ENCODE results near the gene FNDC3B.
"Not testable (repeated sequence)": the region's sequence is repeated elsewhere in the genome, so short reads cannot be mapped to it uniquely, and the experiment has no call there.

FNDC3B gene

DNA sequence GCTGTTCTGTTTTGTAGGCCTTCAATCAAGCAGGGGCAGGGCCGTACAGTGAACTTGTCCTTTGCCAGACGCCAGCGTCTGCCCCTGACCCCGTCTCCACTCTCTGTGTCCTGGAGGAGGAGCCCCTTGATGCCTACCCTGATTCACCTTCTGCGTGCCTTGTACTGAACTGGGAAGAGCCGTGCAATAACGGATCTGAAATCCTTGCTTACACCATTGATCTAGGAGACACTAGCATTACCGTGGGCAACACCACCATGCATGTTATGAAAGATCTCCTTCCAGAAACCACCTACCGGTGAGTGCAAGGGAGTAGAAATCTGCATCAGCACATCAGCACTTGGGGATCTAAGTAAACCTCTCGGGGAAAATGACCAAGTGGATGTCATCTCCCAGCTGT is 313.4 kb downstream of the FNDC3B start:
- DNase-seq: no peak

GRCh38 chr3:172354931-172355499 is 315.6 kb downstream of the FNDC3B start:
- no peak for DNase-seq

GRCh38 chr3:172355836-172356235 is 316.5 kb downstream of the FNDC3B start:
- no peak for DNase-seq

DNA sequence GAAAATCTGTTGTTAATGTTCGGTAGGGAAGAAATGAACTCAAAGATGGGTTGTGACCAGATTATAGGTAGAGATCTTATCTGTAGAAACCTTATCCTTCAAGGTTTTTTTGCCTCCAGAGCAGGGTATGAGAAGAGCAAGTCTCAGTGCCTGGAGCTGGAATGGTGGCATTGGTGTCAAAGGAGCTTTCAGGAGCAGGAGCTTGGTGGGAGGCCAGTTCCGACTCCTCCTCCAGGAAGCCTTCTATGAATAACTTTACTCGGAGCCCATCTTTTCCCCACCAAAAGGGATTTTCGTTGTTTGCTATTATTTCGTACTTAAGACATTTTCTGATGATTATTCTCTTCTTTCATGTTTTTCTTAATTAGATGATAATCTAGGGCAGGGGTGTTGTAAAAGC is 317.0 kb downstream of the FNDC3B start:
- DNase-seq: no peak

DNA sequence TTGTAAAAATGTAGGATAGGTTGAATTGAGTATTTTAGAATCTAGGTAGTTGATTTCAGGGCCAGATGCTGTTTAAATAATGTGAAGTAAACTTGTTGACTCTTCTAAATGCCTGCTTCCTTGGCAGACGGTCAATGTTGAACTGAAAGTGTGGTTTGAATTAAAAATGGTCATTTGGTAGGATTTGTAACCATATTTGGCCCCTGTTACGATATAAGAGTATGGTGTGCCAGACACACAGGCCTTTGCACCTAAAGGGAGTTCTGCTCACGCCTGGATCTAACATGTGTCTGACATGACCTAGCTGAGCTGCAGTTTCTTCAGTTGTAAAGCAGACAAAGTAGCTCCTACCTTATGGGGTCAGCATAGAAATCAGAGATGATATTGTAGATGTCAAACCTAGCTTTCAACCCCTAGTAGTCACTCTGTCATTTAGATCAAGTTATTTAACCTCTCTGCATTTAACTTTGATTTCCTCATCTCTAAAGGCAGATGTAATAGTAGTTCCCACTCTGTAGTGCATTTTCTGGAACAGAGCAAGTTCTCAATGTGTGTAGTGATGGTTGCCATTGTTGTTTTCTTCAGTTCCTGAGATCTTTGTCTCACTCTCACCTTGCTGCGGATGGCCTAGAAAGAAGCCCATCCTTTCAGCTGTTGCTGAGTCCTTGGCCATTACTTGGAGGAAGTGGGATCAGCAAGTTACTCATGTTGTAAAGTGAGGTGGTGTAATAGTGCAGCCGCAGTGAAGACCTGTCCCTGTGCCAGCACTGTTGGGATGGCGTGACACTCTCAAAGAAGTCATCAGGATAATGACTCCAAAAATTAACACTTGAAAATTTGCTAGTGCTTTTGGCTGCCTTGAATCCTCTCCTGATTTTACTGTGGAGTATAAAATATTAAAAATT is 318.7 kb downstream of the FNDC3B start:
- peak; percentile 55 for DNase-seq

GRCh38 chr3:172359231-172359630 is 319.9 kb downstream of the FNDC3B start:
- no peak for DNase-seq

DNA sequence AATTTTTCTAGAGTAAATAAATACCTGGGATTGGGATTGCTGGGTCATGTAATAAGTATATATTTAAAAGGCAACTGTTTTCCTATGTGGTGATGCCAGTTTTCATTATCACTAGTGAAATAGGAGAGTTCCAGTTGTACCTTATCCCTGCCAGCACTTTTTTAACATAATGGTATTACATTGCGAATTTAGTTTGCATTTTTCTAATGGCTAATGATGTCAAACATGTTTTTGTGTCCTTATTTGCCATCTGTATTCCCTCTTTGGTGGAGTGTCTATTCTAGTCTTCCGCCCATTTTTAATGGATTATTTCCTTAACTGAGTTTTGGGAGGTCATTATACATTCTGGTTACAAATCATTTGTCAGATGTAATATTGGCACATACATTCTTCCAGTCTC is 320.6 kb downstream of the FNDC3B start:
- DNase-seq: no peak

DNA sequence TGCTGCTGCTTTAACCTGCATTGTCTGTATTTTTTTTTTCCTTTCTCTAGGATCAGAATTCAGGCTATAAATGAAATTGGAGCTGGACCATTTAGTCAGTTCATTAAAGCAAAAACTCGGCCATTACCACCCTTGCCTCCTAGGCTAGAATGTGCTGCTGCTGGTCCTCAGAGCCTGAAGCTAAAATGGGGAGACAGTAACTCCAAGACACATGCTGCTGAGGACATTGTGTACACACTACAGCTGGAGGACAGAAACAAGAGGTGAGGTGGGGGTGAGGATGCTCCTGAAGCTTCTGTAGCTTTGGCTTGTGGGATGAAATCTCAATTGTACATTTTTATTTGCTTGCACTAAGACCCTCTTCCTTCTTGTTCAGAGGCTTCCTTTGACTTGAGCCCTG is 323.2 kb downstream of the FNDC3B start:
- no peak for DNase-seq

- DNase-seq: no peak
These were observed 325.1 kb downstream of the FNDC3B start for GRCh38 chr3:172364374-172365027.

- DNase-seq: no peak
These were observed 325.7 kb downstream of the FNDC3B start for GRCh38 chr3:172365028-172365567.

DNA sequence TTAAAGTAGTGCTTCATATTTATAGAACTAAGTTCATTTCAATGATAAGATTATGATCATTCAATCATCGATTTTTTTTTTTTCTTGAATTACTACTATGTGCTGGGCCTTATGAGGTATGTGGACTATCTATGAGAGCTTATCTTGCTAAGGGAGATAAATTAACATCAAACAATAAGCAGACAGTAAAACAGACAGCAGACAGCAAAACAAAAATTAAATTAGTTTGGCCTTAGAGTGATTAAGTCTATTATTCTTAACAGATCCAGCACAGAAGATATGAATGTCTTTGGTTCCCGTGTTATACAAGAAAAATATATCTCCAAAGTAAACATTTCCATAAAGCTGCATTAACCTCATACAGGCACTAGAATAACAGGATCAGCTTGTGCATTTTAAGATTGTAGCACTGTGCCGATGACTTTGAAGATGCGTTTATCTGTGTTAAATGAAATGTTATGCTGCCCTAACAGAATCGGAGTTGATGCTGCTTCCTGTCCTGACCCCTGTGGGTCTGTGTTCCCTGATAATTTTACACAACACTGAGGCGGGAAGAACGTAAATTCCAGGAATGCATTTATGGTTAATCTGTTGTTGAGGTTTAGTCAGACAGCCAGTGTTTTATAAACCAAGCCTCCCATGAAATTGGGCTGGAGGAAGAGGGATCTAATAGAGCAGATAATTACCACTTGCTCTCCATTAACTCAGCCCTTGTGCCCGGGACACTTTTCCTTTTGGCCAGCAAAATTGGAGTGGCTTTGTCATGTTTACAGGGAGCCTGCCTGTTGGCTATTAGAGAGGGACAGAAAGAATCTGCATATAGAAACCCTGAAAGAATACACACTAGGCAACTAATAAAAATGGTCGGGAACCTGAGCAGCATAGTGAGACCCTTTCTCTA is 328.1 kb downstream of the FNDC3B start:
- no peak for DNase-seq

DNA sequence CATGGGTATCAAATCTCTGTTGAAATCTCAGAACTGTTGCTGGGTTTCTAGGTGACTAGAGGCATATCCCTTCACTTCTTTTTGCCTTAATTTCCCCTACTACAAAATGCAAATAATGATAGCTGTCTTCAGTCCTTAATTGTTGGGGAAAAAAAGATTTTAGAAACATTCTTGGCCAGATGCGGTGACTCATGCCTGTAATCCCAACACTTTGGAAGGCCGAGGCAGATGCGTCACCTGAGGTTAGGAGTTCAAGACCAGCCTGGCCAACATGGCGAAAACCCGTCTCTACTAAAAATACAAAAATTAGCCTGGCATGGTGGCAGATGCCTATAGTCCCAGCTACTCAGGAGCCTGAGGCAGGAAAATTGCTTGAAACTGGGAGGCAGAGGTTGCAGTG is 329.2 kb downstream of the FNDC3B start:
- DNase-seq: not testable (repeated sequence)

DNA sequence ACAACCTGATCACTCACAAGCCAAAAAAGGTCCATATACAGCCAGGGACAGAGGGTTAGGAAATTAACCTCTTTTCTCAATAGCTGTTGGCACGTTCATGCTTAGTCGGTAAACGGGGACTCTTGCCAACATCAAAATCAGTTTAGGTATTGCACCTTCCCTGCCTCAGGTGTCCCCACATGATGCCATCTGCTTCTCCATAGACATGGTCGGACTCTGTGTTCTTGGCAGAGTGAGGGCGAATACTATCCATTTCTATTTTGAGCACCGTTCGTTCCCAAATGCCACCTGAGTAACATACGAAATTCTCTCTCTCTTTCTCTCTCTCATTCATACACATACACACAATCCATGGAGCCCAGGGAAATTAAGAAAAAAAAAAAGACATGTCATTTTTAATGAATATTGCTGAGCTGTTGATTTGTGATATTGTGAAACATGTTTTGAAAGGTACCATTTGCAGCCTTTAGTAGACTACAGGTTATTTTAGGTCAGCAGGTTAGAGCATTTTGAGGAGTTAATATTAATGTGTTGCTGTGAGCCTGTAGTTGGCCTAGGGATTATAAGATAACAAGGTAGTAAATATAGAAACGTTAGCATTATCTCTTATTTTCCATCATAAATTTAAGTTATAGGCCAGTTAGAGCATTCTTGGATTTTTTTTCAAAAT is 330.3 kb downstream of the FNDC3B start:
- DNase-seq: no peak

DNA sequence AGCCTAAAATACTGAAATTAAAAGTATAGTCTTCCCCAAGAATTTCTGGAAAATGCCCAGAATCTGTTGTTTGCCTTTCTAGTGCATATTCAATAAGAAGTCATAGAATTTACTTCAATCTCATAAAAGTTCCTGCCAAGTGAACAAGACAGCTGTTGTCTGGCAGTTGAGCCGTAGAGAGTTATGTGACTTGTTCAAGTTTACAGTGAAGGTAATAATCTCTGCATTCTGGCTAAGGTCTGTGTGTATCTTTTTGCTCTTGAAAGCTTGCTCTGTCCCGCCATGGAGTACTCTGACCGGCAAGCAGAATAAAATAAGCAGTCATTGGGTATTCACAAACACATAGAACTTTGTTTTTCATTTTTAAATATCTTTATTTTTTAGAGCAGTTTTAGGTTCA is 331.0 kb downstream of the FNDC3B start:
- no peak for DNase-seq

GRCh38 chr3:172371544-172371943 is 332.2 kb downstream of the FNDC3B start:
- DNase-seq: no peak

DNA sequence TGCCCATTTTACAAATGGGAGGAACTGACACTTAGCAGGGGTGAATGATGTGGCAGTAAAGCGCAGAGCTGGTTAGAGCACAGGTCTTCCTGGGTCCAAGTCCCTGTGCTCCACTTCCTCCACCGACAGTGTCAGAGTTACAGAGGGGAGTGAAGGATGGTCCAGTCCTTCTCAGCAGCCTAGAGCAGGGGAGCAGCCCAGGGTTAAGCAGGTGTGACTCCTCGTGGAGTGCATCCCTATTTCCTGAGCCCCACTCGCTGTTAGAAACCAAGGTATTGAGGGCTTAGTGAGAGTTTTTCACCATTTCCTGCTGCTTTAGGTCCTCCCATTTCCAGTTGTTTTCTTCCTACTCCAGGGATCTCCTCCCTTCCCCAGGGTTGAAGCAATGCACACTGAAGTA is 333.5 kb downstream of the FNDC3B start:
- DNase-seq: no peak

GRCh38 chr3:172373912-172374311 is 334.5 kb downstream of the FNDC3B start:
- no peak for DNase-seq

- DNase-seq: no peak
These were observed 335.9 kb downstream of the FNDC3B start for GRCh38 chr3:172375206-172375850.

- DNase-seq: no peak
These were observed 337.0 kb downstream of the FNDC3B start for GRCh38 chr3:172376402-172376801.

DNA sequence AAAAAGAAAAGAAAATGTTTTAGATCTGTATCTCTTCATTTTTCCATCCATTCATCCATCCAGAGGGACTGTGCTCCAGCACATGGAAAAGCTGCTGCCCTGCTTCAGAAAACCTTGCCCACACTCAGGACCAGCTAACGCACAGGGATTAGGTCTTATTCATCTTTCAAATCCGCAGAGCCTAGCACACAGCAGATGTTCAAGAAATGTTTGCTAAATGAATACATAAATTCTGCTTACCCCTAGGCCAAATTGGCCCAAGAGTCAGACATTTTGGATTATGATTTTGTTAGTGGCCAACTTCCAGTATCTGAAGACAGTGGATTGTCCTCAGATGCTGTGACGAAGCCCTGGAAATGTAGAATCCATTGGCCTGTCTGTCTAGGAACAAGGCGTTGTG is 337.5 kb downstream of the FNDC3B start:
- no peak for DNase-seq

DNA sequence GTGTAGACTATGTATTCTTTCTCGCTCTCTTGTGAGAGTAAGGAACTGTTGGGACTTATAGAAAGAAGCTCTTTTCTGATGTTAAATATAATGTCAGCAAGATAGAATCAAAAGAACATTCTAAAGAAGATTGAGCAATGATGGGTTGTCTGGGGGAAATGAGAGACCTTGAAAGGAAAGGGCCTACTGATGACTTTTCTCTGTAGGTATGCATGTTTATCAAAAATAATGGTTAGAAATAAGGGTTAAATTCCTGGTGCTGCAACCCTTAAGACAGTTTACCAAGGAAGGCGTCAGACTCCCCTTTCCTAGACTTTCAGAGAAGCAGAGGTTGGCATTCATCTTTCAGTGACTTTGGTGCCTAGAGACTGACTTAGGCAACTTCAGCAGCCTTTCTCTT is 339.1 kb downstream of the FNDC3B start:
- DNase-seq: no peak

DNA sequence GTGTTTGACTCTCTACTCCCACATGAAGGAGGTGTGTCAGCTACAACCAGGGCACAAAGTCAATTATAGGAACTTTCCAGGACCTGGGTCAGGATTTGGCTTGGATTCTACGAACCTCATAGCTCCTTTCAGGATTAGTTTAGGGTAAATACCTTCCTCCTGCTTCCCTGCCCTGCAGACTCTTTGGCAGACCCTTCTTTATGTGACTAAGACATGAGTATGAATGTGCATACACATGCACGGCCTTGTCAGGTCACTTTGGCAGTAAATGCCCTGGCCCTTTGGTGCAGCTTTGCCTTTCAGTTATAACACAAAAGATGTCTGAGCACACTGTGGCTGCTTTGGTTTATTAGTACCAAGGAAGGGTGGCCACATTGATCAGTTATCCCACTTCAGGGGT is 340.0 kb downstream of the FNDC3B start:
- no peak for DNase-seq

All from inflammatory macrophage treated with lipopolysaccharide for 4 hours (primary cell).